Gastrocnemius medialis (tissue), 4 donors: ENCODE data around the gene SGPP2. TPM values are rescaled to one million over a fixed set of nuclear protein-coding genes. Genes with fewer than 3 reads are reported as not detected.
A peak's percentile ranks its signal among the peaks of the same experiment; 100 is the strongest.

Experiments
- ATAC-seq, 2 donors: fragments of 150-250 bp; one replicate each; pipeline ENCODE4 v1.9.1; 2016
- DNase-seq, 2 donors: peaks; one replicate each; pipeline ENCODE4 v3.0.0-alpha.2; 2019
- H3K27ac ChIP-seq, 4 donors: fragments of 200-600 bp; sonication (generic); 1 replicate in 1 of 4; 2 replicates in 3 of 4; pipeline ENCODE4 v1.5.1; 2016 to 2018; ENCODE audit warnings: mild to moderate bottlenecking in 2 of 4, moderate library complexity in 1 of 4
- H3K27me3 ChIP-seq, 3 donors: fragments of 200-600 bp; sonication (generic) in 2 of 3; 1 replicate in 1 of 3; 2 replicates in 2 of 3; pipeline versions ENCODE4 v1.5.1 to v1.6.0; 2016 to 2019; ENCODE audit warnings: mild to moderate bottlenecking in 1 of 3, moderate library complexity in 1 of 3
- H3K36me3 ChIP-seq, 2 donors: fragments of 200-600 bp; sonication (generic) in 1 of 2; one replicate each; pipeline ENCODE4 v1.5.1; 2017 to 2018
- H3K4me1 ChIP-seq, 2 donors: fragments of 200-600 bp; sonication (generic) in 1 of 2; one replicate each; pipeline ENCODE4 v1.5.1; 2016 to 2017; ENCODE audit warnings: mild to moderate bottlenecking in 2 of 2
- H3K4me3 ChIP-seq, 4 donors: fragments of 200-600 bp; sonication (generic) in 3 of 4; 1 replicate in 1 of 4; 2 replicates in 3 of 4; pipeline ENCODE4 v1.5.1; 2016 to 2019; ENCODE audit warnings: mild to moderate bottlenecking in 2 of 4
- H3K9me3 ChIP-seq, 3 donors: fragments of 200-600 bp; sonication (generic) in 2 of 3; 1 replicate in 1 of 3; 2 replicates in 2 of 3; pipeline ENCODE4 v1.5.1; 2016 to 2019
- CTCF ChIP-seq, 5 experiments: fragments of 450-650 bp in 3 of 5; fragments of 200-600 bp in 2 of 5; sonication (generic) in 2 of 5; IDR thresholded peaks in 4 of 5; conservative IDR thresholded peaks in 1 of 5; 1 replicate in 4 of 5; 2 replicates in 1 of 5; pipeline ENCODE4 v1.5.1; 2016 to 2019; ENCODE audit warnings: antibody characterized with exemption in 5 of 5, mild to moderate bottlenecking in 3 of 5, moderate library complexity in 3 of 5
- POLR2A ChIP-seq, 2 donors: fragments of 450-650 bp; IDR thresholded peaks; one replicate each; pipeline ENCODE4 v1.6.1; 2017; ENCODE audit warnings: antibody characterized with exemption in 2 of 2, mild to moderate bottlenecking in 2 of 2, moderate library complexity in 2 of 2
- in situ Hi-C, 4 donors: fragments of 200-750 bp; cut with MboI; loops; one replicate each; pipeline versions ENCODE4 v1.15.0 to v1.8.0; 2017; ENCODE audit warnings: low sequenced_read_pairs in 4 of 4
- intact Hi-C: fragments of 100-400 bp; cut with DNase I; formaldehyde crosslinking; loops from one replicate; pipeline ENCODE4 v1.15.1; 2023; ENCODE audit warnings: low total_unique reads
- total RNA-seq, 4 donors: library from RNA; depleted of rRNA; stranded (reverse); fragments of >200 nt; gene quantifications; one replicate each; pipeline versions ENCODE4 v1.1.0 to v1.2.3, GENCODE V29; 2016

The SGPP2 gene
- under 1 TPM in 3 of 4 donors, not detected in 1; 0.17 to 0.59 (median 0.31) TPM for total RNA-seq

- H3K4me3 ChIP-seq = peak within 1 kb of the TSS; percentile 26 to 54 (median 46)
- no peak for TF ChIP-seq POLR2A (IDR thresholded peaks at IDR 0.05)
- TF ChIP-seq CTCF (IDR thresholded peaks at IDR 0.05 in 4 of 5, conservative IDR thresholded peaks at IDR 0.05 in 1 of 5) = no peak
- no peaks in the 10 kb centered on the region for H3K4me1 ChIP-seq
- no peak for ATAC-seq
- intact Hi-C loops (no loop called here), in situ Hi-C loops (no loop called here)
- H3K27ac ChIP-seq = no peak within 1 kb of the TSS
- no peaks in the 10 kb centered on the region for H3K9me3 ChIP-seq
- DNase-seq = no peak
- H3K27me3 ChIP-seq = peaks cover 18 to 37% (median 19%) of the 10 kb centered on the region in 3 donors
- H3K36me3 ChIP-seq = no peaks in the 10 kb centered on the region
Observed at GRCh38 chr2:222424276-222424728, at the start of gene SGPP2. Gene SGPP2, plus strand, starts transcription at chr2:222424543. Its CDS starts 60 bp downstream, at chr2:222424603.

GRCh38 chr2:222375798-222376197 is 48.5 kb upstream of the SGPP2 start:
- Histone ChIP-seq H3K9me3 (no peaks in the 10 kb centered on the region), H3K4me1 (no peaks in the 10 kb centered on the region), H3K27me3 (no peaks in the 10 kb centered on the region), H3K36me3 (no peaks in the 10 kb centered on the region), H3K27ac (no peak overlapping the region), H3K4me3 (no peak overlapping the region)
- ATAC-seq (no peak), DNase-seq (no peak)
- TF ChIP-seq POLR2A (IDR thresholded peaks at IDR 0.05) (no peak), CTCF (IDR thresholded peaks at IDR 0.05 in 4 of 5, conservative IDR thresholded peaks at IDR 0.05 in 1 of 5) (no peak)
- intact Hi-C loops (no loop called here), in situ Hi-C loops (no loop called here)

GRCh38 chr2:222380456-222380855 is 43.9 kb upstream of the SGPP2 start:
- Histone ChIP-seq H3K4me3 (no peak overlapping the region), H3K27ac (no peak overlapping the region), H3K36me3 (no peaks in the 10 kb centered on the region), H3K9me3 (no peaks in the 10 kb centered on the region), H3K27me3 (no peaks in the 10 kb centered on the region), H3K4me1 (no peaks in the 10 kb centered on the region)
- DNase-seq (no peak), ATAC-seq (no peak)
- TF ChIP-seq POLR2A (IDR thresholded peaks at IDR 0.05) (no peak), CTCF (IDR thresholded peaks at IDR 0.05 in 4 of 5, conservative IDR thresholded peaks at IDR 0.05 in 1 of 5) (no peak)
- intact Hi-C loops (no loop called here), in situ Hi-C loops (no loop called here)

- Histone ChIP-seq H3K36me3 (no peaks in the 10 kb centered on the region), H3K4me1 (no peaks in the 10 kb centered on the region), H3K4me3 (no peak overlapping the region), H3K27ac (no peak overlapping the region), H3K9me3 (no peaks in the 10 kb centered on the region), H3K27me3 (no peaks in the 10 kb centered on the region)
- DNase-seq (no peak), ATAC-seq (no peak)
- TF ChIP-seq POLR2A (IDR thresholded peaks at IDR 0.05) (no peak), CTCF (IDR thresholded peaks at IDR 0.05 in 4 of 5, conservative IDR thresholded peaks at IDR 0.05 in 1 of 5) (no peak)
- intact Hi-C loops = no loop called here
- in situ Hi-C loops = no loop called here
Observed at GRCh38 chr2:222381566-222381965, 42.8 kb upstream of the SGPP2 start.

- no peaks in the 10 kb centered on the region for H3K9me3 ChIP-seq
- DNase-seq (no peak), ATAC-seq (no peak)
- H3K27me3 ChIP-seq = no peaks in the 10 kb centered on the region
- TF ChIP-seq CTCF (IDR thresholded peaks at IDR 0.05 in 4 of 5, conservative IDR thresholded peaks at IDR 0.05 in 1 of 5) (no peak), POLR2A (IDR thresholded peaks at IDR 0.05) (no peak)
- no peaks in the 10 kb centered on the region for H3K4me1 ChIP-seq
- in situ Hi-C loops (no loop called here), intact Hi-C loops (no loop called here)
- no peaks in the 10 kb centered on the region for H3K36me3 ChIP-seq
- no peak overlapping the region for H3K27ac ChIP-seq
- H3K4me3 ChIP-seq = no peak overlapping the region
Observed at GRCh38 chr2:222383255-222383654, 41.1 kb upstream of the SGPP2 start.
